Loucy (cell line): ENCODE measurements around the gene ATRNL1.

Experiments used
- EZH2phosphoT487 ChIP-seq: fragments of 200-600 bp; IDR thresholded peaks from 2 replicates; pipeline ENCODE4 v1.6.1; 2018; ENCODE audit warnings: antibody characterized with exemption, mild to moderate bottlenecking, moderate library complexity, borderline replicate concordance
- TF ChIP-seq, protein P1 (sequence below): fragments of 200-600 bp; sonication (generic); conservative IDR thresholded peaks from 2 replicates; pipeline ENCODE4 v1.5.1; 2014; ENCODE audit warnings: mild to moderate bottlenecking, antibody characterized with exemption, low read length

DNA sequence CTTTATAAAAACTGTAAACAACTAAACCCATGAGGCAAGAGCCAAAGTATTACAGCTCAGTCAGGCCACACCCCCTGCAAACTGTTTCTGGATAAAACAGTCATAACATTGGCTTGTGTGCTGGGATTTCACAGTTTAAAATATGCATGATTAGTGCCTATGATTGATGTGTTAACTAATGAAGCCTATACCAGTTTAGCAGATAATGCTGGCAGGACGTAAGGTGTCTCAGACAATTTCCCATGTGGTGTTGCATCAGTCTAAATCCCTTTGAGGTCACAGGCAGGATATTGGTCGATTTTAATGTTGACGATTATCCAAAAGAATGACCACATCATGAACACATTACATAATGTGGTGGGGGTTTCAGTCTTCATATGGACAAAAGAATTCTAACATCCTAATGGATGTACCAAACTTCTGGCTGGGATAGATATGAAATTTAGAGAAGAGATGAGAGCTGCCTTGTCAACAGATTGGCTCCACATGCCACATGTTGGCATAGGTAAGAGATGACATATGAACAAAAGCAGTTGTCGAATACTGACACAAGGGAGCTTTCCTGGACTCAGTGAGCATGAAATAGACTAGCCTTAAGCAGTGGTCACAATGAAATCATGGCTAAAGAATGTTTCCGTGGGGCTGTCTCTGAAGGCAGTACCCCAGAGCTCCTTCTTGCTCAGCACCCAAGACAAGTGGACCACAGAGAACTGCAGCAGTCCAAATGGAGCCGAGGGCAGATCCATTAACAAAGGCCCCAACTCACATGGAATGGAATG is 734.3 kb downstream of the ATRNL1 start:
- no peak for TF ChIP-seq EZH2phosphoT487
- TF ChIP-seq, protein P1, sequence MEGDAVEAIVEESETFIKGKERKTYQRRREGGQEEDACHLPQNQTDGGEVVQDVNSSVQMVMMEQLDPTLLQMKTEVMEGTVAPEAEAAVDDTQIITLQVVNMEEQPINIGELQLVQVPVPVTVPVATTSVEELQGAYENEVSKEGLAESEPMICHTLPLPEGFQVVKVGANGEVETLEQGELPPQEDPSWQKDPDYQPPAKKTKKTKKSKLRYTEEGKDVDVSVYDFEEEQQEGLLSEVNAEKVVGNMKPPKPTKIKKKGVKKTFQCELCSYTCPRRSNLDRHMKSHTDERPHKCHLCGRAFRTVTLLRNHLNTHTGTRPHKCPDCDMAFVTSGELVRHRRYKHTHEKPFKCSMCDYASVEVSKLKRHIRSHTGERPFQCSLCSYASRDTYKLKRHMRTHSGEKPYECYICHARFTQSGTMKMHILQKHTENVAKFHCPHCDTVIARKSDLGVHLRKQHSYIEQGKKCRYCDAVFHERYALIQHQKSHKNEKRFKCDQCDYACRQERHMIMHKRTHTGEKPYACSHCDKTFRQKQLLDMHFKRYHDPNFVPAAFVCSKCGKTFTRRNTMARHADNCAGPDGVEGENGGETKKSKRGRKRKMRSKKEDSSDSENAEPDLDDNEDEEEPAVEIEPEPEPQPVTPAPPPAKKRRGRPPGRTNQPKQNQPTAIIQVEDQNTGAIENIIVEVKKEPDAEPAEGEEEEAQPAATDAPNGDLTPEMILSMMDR: no peak
